HG03159 (cell line): Measurements from ENCODE around the gene PCID2.
"Not testable (repeated sequence)": the region's sequence is repeated elsewhere in the genome, so short reads cannot be mapped to it uniquely, and the experiment has no call there.

Experiments used
- ATAC-seq: cut with Tn5 transposase; IDR thresholded peaks from one replicate; pipeline ENCODE4 v1.9.1; 2021; ENCODE audit warnings: mild to moderate bottlenecking, moderate library complexity; ENCODE audit not compliant: unreplicated experiment

PCID2 gene

GRCh38 chr13:113167575-113167974, 40.9 kb downstream of the PCID2 start:
- ATAC-seq: no peak

GRCh38 chr13:113167155-113167554, 41.3 kb downstream of the PCID2 start:
- ATAC-seq: no peak

DNA sequence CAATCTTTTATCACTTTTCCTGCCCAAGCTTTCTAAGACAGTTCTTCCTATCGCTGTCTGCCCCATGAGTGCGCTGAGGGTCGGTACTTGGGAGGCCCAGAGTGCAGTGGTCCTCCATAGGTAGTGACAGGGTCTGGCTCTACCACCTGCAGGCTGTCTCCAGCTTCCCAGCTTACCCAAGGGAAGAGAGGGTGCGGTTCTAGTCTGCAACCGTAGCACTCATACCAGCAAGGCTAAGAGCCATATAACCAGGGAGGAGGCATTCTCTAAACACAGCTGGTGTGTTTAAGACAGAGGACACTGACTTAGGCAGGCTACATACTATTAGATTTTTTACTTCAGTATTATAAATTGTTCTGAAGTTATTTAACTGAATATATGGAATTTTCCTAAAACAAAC, 41.8 kb downstream of the PCID2 start:
- no peak for ATAC-seq

- ATAC-seq: no peak
Observed at GRCh38 chr13:113166266-113166665, 42.2 kb downstream of the PCID2 start.

DNA sequence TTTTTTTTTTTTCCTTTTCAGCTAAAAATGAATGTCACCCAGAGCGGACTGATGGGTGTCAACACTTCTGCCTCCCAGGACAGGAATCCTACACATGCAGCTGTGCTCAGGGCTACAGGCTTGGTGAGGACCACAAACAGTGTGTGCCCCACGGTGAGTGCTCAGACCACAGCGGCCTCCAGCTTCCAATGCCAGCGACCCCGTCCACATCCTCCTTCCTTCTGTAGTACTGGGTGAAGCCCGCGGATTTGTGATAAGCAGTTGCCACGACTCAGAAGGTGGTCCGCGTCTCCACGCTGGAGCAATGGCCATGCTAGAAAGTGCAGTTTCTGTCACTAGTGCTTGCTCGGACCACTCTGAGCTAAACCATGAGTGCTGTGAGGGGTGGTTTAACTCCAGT, 44.0 kb downstream of the PCID2 start:
- no peak for ATAC-seq

DNA sequence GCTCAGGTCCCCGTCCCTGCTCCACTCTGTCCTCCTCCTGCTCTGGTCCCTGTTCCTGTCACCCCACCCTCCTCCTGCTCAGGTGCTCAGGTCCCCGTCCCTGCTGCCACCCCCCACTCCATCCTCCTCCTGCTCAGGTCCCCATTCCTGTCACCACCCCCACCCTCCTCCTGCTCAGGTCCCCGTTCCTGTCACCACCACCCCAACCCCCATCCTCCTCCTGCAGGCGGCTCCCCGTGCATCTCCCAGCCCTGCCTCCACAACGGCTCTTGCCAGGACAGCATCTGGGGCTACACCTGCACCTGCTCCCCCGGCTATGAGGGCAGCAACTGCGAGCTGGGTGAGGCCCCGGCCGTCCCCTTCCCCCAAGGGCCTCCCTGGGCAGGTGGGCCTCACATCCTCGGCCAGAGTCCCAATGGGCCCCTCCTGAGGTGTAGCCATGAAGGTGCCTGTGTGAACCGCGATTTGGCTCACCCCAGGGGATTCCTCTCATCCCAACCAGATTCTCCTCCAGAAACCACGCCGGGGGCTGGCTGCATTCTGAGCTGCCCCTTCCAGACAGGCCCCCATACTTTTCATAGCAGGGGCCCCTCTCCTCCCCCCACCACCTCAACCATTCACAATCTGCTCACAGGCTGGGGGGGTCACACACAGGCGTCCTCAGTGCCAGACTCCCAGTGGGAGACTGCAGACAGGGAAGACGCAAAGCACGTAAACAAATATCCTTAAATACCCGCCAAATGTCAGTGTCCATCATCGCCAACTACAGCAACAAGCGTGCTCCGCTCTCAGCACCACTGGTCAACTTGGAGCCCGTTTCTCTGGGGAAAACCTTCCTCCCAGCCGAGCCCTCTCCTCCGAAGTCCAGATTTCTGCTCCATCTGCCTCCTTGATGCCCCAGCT, 45.4 kb downstream of the PCID2 start:
- ATAC-seq: no peak

DNA sequence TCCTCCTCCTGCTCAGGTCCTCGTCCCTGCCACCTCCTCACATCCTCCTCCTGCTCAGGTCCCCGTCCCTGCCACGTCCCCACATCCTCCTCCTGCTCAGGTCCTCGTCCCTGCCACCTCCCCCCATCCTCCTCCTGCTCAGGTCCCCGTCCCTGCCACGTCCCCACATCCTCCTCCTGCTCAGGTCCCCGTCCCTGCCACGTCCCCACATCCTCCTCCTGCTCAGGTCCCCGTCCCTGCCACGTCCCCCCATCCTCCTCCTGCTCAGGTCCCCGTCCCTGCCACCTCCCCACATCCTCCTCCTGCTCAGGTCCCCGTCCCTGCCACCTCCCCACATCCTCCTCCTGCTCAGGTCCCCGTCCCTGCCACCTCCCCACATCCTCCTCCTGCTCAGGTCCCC, 46.5 kb downstream of the PCID2 start:
- not testable (repeated sequence) for ATAC-seq

DNA sequence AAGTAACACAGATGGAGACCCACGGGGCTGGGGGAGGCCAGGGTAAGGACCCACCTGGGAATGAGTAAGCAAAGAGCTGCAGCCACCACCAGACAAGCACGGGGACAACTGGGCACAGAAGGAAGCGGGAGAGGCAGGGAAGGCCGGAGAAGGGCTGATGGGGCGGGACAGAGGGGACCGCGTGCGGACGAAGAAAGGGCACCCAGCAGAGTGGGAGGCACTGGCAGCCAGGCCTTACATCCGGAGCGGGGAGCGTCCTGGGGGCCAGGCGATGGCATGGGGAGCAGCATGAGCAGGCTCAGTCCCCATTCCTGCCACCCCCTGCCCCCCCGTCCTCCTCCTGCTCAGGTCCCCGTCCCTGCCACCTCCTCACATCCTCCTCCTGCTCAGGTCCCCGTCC, 47.0 kb downstream of the PCID2 start:
- ATAC-seq: no peak

DNA sequence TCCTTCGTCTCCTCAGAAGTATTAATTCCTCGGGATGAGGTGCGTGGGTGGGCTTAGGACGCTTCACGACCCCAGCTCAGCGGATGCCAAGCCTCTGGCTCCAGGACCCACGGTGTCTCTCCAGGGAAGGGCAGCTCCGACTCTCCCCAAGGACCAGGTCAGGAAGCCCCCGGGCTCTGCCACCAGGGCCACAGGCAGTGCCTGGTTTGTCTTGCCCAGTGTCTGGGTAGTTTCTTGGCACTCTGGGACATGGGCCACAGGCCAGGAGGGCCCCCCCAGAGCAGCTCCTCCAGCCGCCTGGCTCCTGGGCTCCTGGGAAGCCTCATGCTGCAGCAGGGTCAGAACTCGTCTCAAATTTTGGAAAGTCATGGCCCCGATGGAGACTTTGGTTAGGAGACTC, 47.5 kb downstream of the PCID2 start:
- ATAC-seq: no peak

DNA sequence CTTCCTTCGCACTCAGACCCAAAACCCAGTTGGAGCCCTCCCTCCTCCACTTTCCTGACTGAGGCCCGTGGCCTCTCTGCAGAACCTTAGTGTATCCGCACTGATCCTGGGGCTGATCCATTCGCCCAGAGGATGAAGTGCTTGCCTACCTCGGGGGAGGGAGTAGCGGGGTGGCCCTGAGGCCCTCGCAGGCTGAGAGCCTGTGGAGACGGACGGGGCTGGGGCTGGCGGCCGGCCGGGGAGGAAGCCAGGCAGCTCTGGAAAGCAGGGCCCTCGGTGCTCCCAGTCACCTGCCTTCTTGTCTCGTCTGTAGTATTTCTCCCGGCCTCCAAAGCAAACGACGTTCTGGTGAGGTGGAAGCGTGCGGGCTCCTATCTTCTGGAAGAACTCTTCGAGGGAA, 48.8 kb downstream of the PCID2 start:
- ATAC-seq: no peak

DNA sequence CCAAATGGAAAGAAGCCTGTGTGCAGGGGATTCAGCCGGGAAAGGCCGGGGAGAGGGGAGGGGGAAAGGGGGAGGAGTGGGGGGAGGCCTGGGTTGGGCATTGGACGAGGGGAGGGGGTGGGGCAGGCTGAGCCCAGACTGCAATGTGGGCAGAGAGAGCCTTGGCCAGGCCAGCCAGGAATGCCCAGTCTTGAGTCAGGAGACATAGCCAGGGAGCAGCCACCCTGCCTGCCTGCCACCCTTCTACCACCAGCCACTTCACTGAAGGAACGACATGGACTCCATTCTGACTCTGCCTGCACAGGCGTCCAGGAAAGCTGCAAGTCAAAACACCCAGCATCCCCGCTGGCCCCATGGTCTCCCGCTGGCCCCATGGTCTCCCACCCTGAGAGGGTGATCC, 49.5 kb downstream of the PCID2 start:
- ATAC-seq: no peak

- no peak for ATAC-seq
Observed at GRCh38 chr13:113157929-113158747, 50.3 kb downstream of the PCID2 start, which contains the start of gene PROZ. Gene PROZ (plus strand): TSS chr13:113158648. CDS start chr13:113158661, 13 bp downstream.

DNA sequence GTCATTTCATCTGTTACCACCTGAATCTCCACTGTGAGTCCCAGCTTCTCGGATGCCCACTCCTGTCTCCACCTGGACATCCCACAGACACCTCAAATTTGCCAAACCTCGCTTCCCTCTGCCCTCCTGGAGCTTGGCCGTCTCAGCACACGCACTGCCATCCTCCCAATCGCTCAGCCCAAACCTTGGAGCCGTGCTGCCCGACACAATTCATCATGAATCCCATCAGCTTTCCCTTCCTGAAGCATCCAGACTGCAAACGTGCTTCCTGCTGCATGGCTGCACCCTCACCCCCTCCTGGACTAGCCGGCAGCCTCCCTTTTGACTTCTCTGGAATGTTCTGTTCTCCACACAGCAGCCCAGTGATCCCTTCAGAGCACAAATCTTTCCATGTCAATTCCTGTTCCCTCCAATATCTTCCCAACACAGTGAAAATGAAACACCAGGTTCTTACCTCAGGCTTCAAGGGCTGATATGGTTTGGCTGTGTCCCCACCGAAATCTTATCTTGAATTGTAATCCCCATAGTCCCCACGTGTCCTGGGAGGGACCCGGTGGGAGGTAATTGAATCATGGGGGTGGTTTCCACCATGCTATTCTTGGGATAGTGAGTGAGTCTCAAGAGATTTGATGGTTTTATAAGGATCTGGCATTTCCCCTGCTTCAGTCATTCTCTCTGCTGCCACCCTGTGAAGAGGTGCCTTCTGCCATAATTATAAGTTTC, 51.1 kb downstream of the PCID2 start:
- ATAC-seq: no peak

- no peak for ATAC-seq
Observed at GRCh38 chr13:113155982-113156655, 52.4 kb downstream of the PCID2 start.

- no peak for ATAC-seq
Observed at GRCh38 chr13:113155201-113155600, 53.3 kb downstream of the PCID2 start.

GRCh38 chr13:113153810-113154748, 54.4 kb downstream of the PCID2 start:
- ATAC-seq: peak; percentile 54

GRCh38 chr13:113152984-113153809, 55.3 kb downstream of the PCID2 start:
- ATAC-seq: peak; percentile 20

GRCh38 chr13:113152691-113152983, 55.8 kb downstream of the PCID2 start:
- no peak for ATAC-seq
